K562 (cell line): ENCODE measurements around the gene FOS. TPM values are rescaled to one million over a fixed set of nuclear protein-coding genes. Genes with fewer than 3 reads are reported as not detected.

ENCODE experiments used
- BCLAF1 ChIP-seq, 2 experiments: fragments of 450-650 bp in 1 of 2; IDR thresholded peaks; 2 replicates each; pipeline ENCODE4 v1.6.1; 2011 to 2017; ENCODE audit warnings: low read depth in 2 of 2, antibody characterized with exemption in 1 of 2, borderline replicate concordance in 1 of 2, low read length in 1 of 2, mild to moderate bottlenecking in 1 of 2, mixed read lengths in 1 of 2; ENCODE audit not compliant: control insufficient read depth in 1 of 2
- CEBPB ChIP-seq: fragments of 450-650 bp; IDR thresholded peaks from 2 replicates; pipeline ENCODE4 v1.6.1; 2016; ENCODE audit warnings: missing genetic modification characterization, missing compliant biosample characterization
- DNMT1 ChIP-seq: fragments of 450-650 bp; IDR thresholded peaks from 2 replicates; pipeline ENCODE4 v1.6.1; 2016; ENCODE audit warnings: antibody characterized with exemption, mild to moderate bottlenecking
- HSF4 ChIP-seq: fragments of 250-450 bp; sonication (Bioruptor Pico); IDR thresholded peaks from 2 replicates; pipeline ENCODE4 v2.1.2; 2022; ENCODE audit warnings: mild to moderate bottlenecking, moderate library complexity, borderline replicate concordance
- MAFG ChIP-seq: fragments of 450-650 bp; conservative IDR thresholded peaks from 2 replicates; pipeline ENCODE4 v1.6.1; 2016; ENCODE audit warnings: missing genetic modification characterization, missing compliant biosample characterization
- POLR2H ChIP-seq: IDR thresholded peaks from 2 replicates; pipeline ENCODE4 v1.6.1; 2016; ENCODE audit warnings: missing genetic modification characterization, low read depth, mild to moderate bottlenecking, control low read depth, missing compliant biosample characterization, moderate library complexity
- RBBP5 ChIP-seq: fragments of 200-600 bp; sonication (generic); IDR thresholded peaks from 2 replicates; pipeline ENCODE4 v1.6.1; 2012; ENCODE audit warnings: borderline replicate concordance, mild to moderate bottlenecking, low read length, control low read depth, inconsistent platforms; ENCODE audit not compliant: insufficient read depth, poor library complexity, severe bottlenecking
- SMAD4 ChIP-seq: fragments of 250-450 bp; sonication (Bioruptor Pico); conservative IDR thresholded peaks from 2 replicates; pipeline ENCODE4 v1.8.0; 2021; ENCODE audit warnings: inconsistent platforms, mild to moderate bottlenecking, moderate library complexity
- TCF15 ChIP-seq: fragments of 250-450 bp; sonication (Bioruptor Pico); IDR thresholded peaks from 2 replicates; pipeline ENCODE4 v1.8.0; 2022; ENCODE audit warnings: moderate library complexity, mild to moderate bottlenecking, inconsistent platforms
- ZBTB40 ChIP-seq, 2 experiments: fragments of 450-650 bp in 1 of 2; sonication (generic) in 1 of 2; formaldehyde crosslinking in 1 of 2; IDR thresholded peaks; 2 replicates each; pipeline versions ENCODE4 v1.7.1 to v1.9.0; 2016 to 2022; ENCODE audit warnings: inconsistent platforms in 1 of 2, mild to moderate bottlenecking in 1 of 2, missing genetic modification reagents in 1 of 2
- ZC3H8 ChIP-seq: fragments of 450-650 bp; IDR thresholded peaks from 2 replicates; pipeline ENCODE4 v1.6.1; 2017
- ZNF511 ChIP-seq: sonication (generic); formaldehyde crosslinking; IDR thresholded peaks from 2 replicates; pipeline ENCODE4 v1.8.0; 2022; ENCODE audit warnings: mild to moderate bottlenecking, missing genetic modification reagents
- ZNF644 ChIP-seq: fragments of 200-800 bp; sonication (Bioruptor generic); IDR thresholded peaks from 2 replicates; pipeline ENCODE4 v1.6.1; 2016; ENCODE audit warnings: low read depth, missing genetic modification characterization, missing compliant biosample characterization
- polyA plus RNA-seq, 8 experiments: library from polyadenylated mRNA; depleted of rRNA in 4 of 8; stranded (reverse) in 5 of 8; unstranded in 3 of 8; fragments of >200 nt; fragmentation: Nextera tagmentation in 2 of 8; fragmentation: Illumina TruSeq in 1 of 8; extraction: Ambion mirVana in 2 of 8; extraction: Trizol in 1 of 8; gene quantifications; 2 replicates each; pipeline versions ENCODE4 v1.2.1 to v1.2.3, GENCODE V29; 2011 to 2014; ENCODE audit warnings: inconsistent platforms in 1 of 8, missing spikeins in 1 of 8
- total RNA-seq, 7 experiments: library from RNA; depleted of rRNA in 6 of 7; stranded (reverse); fragments of >200 nt in 6 of 7; fragmentation: Illumina TruSeq in 2 of 7; extraction: Trizol in 2 of 7; gene quantifications; 2 replicates each; pipeline versions ENCODE4 v1.2.1 to v1.2.3, GENCODE V29; 2011 to 2021; ENCODE audit warnings: low replicate concordance in 1 of 7

Gene FOS
- total and polyA plus RNA-seq, 9 of the 15 experiments (the other 6 are each of a cell fraction or from before 2014, with no cell fraction given): 0.54 to 13.8 (median 8.9) TPM

- no peak for TF ChIP-seq TCF15 (CRISPR knock-in tag)
- TF ChIP-seq ZBTB40 (IDR thresholded peaks at IDR 0.05): no peak
- no peak for TF ChIP-seq ZBTB40 (CRISPR knock-in tag; IDR thresholded peaks at IDR 0.05)
- TF ChIP-seq BCLAF1 (IDR thresholded peaks at IDR 0.05; ENCODE audit: borderline replicate concordance in 1 of 2, control insufficient read depth in 1 of 2, low read depth in 2 of 2, low read length in 1 of 2): no peak
- 0 out of 2 replicates have a peak, but pooled peaks have one; percentile 27 for TF ChIP-seq POLR2H (tag)
- TF ChIP-seq SMAD4: no peak
- no peak for TF ChIP-seq HSF4
- peak; percentile 96 for TF ChIP-seq MAFG
- no peak for TF ChIP-seq CEBPB (tag)
- no peak for TF ChIP-seq DNMT1
- TF ChIP-seq ZC3H8: no peak
- no peak for TF ChIP-seq ZNF644 (tag)
- TF ChIP-seq ZNF511: no peak
- TF ChIP-seq RBBP5: no peak
Measured at GRCh38 chr14:75258803-75259509, 19.7 kb upstream of the FOS start (continued).
